GM18502 (cell line): ENCODE data around the gene INO80E.
"Not testable (repeated sequence)": the region's sequence is repeated elsewhere in the genome, so short reads cannot be mapped to it uniquely, and the experiment has no call there.

ENCODE experiments used
- ATAC-seq: cut with Tn5 transposase; IDR thresholded peaks from one replicate; pipeline ENCODE4 v1.9.1; 2021; ENCODE audit warnings: mild to moderate bottlenecking; ENCODE audit not compliant: unreplicated experiment, poor library complexity

Gene INO80E

GRCh38 chr16:30006659-30007377, 10.8 kb downstream of the INO80E start:
- no peak for ATAC-seq

- no peak for ATAC-seq
Measured at GRCh38 chr16:30007378-30007895, 11.4 kb downstream of the INO80E start.

GRCh38 chr16:30009085-30009862, 13.2 kb downstream of the INO80E start:
- ATAC-seq = no peak

- no peak for ATAC-seq
Measured at GRCh38 chr16:30009990-30010843, 14.2 kb downstream of the INO80E start.

DNA sequence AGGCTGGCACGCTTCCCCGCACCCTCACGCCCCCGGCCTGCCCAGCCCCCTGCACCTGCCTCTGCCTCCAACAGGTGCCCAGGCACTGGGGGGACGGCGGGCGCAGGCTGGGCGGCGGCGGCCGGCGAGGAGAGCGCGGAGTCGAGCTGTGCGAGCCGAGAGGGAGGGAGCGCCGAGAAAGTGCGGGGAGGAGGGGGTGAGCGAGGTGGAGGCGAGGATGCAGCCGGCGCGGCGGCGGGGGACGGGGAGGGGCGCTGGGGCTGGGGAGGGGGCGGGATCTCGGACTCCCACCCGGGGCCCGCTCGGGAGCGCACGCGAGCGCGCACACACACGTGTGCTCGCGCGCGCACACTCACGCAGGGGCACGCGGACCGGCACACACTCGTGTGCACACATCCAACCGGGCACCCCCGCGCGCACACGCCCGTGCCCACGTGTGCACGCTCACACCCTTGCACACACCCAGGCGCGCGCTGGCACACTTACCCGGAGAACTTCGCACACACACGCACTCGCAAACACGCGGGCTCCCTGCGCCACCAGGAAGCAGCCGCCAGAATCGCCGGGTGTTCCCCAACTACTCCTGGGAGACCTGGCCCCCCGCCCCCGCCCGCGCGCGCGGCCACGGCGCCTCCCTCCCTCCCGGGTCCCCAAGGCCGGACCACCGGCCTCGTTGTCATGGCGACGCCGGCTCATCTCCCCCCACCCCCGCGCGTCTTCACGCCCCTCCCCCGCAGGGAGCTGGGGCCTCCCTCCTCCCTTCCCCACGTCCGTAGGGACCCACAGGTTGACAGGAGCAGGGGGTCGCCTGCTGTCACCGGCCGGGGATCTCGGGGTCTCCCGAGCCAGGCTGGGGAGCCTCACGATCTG, 15.0 kb downstream of the INO80E start, which contains the start of gene DOC2A:
Gene DOC2A (minus strand): TSS at position 184 of the 870 bp plus-strand sequence. CDS start 805 bp downstream, outside the sequence.
- no peak for ATAC-seq

- ATAC-seq = no peak
Measured at GRCh38 chr16:30011714-30012504, 15.9 kb downstream of the INO80E start.

DNA sequence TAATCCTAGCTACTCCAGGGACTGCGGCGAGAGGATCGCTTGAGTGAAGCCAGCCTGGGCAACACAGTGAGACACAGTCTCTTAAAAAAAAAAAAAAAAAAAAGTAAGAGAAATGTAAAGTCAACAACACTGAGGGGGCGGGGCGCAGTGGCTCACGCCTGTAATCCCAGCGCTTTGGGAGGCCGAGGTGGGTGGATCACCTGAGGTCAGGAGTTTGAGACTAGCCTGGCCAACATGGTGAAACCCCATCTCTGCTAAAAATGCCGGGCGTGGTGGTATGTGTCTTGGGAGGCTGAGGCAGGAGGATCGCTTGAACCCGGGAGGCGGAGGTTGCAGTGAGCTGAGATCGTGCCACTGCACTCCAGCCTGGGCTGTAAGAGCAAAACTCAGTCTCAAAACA, 16.6 kb downstream of the INO80E start:
- not testable (repeated sequence) for ATAC-seq

- not testable (repeated sequence) for ATAC-seq
Measured at GRCh38 chr16:30015450-30015849, 19.4 kb downstream of the INO80E start.

GRCh38 chr16:30016555-30017276, 20.7 kb downstream of the INO80E start:
- ATAC-seq = no peak

DNA sequence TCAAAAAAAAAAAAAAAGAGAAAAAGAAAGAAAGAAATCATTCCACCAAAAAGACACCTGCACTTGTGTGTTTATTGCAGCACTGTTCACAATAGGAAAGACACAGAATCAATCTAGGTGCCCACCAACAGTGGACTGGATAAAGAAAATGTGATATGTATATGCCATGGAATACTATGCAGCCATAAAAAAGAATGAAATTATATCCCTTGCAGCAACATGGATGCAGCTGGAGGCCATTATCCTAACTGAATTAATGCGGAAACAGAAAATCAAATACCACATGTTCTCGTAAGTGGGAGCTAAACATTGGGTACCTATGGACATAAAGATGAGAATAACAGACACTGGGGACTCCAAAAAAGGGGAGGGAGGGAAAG, 21.2 kb downstream of the INO80E start:
- ATAC-seq = no peak

GRCh38 chr16:30017937-30018336, 21.9 kb downstream of the INO80E start:
- ATAC-seq = not testable (repeated sequence)

GRCh38 chr16:30018731-30019158, 22.7 kb downstream of the INO80E start:
- ATAC-seq = no peak

DNA sequence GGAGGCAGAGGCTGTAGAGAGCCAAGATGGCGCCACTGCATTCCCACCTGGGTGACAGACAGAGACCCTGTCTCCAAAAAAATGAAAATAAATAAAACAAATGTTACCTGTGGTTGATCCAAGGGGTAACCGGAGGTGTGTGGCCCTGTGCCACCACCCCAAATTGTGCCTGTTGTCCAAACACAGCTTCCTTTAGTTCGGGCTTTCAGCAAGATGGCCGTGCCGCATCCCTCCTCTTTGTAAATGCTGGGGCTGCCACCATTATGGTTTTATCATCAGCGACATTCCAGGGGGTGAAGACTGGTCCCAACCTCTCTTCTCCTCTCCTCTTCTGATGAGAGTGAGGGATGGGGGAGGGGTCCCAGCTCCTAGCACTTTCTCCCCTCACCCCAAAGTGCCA, 26.8 kb downstream of the INO80E start, which contains the start of gene C16orf92:
Gene C16orf92 (plus strand): TSS at position 312 of the 400 bp plus-strand sequence. CDS start 143 bp downstream, outside the sequence.
- ATAC-seq = no peak

GRCh38 chr16:30023586-30023985, 27.5 kb downstream of the INO80E start:
- no peak for ATAC-seq

GRCh38 chr16:30024451-30024850, 28.4 kb downstream of the INO80E start:
- ATAC-seq = no peak

GRCh38 chr16:30025156-30025555, 29.1 kb downstream of the INO80E start:
- no peak for ATAC-seq

- ATAC-seq = no peak
Measured at GRCh38 chr16:30025574-30025973, 29.5 kb downstream of the INO80E start.

DNA sequence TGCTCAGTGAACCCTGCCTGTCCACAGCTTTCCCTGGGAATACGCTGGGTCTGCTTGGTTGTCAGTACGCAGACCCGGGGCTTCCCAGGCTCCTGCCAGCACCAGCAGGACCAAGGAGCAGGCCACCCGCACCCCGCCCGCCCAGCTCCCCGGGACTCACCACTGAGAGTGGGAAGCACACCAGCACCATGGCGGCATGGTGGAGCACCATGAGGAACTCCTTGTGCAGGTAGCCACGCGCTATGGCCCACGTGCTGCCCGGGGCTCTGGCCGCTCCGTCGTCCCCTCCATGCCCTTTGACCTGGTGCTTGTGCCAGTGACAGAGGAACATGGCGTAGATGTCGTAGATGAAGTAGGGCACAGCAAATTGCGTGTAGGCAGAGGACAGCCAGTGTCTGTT, 30.4 kb downstream of the INO80E start:
- ATAC-seq = no peak
